Left kidney (tissue), 2 donors: Measurements from ENCODE around the gene OLFML3. TPM values are rescaled to one million over a fixed set of nuclear protein-coding genes. Genes with fewer than 3 reads are reported as not detected.

Experiments used
- DNase-seq: peaks from one replicate; pipeline ENCODE4 v3.0.0-alpha.2; 2013
- polyA plus RNA-seq: library from polyadenylated mRNA; unstranded; fragments of 120-200 nt; gene quantifications from one replicate; pipeline ENCODE4 v1.2.1, GENCODE V29; 2013; ENCODE audit not compliant: insufficient read length

OLFML3 gene
- polyA plus RNA-seq, 1 donor = 131 TPM

DNA sequence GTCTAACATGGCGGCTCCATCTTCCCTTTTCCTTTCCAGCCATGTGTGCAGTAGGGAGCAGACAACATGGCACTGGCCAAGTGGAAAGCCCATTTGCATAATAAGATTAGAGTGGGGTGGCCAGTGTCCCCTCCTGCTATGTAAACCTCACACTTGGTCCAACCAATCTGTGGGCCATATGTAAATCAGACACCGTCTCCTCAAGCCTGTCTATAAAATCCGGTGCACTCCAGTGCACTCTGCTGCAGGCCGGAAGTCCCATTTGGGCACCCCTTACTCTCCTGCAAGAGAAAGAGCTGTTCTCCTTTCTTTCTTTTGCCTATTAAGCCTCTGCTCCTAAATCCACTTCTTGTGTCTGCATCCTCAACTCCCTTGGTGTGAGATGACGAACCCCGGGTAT is 44.1 kb downstream of the OLFML3 start:
- no peak for DNase-seq

GRCh38 chr1:114024049-114024448 is 44.8 kb downstream of the OLFML3 start:
- DNase-seq = no peak

DNA sequence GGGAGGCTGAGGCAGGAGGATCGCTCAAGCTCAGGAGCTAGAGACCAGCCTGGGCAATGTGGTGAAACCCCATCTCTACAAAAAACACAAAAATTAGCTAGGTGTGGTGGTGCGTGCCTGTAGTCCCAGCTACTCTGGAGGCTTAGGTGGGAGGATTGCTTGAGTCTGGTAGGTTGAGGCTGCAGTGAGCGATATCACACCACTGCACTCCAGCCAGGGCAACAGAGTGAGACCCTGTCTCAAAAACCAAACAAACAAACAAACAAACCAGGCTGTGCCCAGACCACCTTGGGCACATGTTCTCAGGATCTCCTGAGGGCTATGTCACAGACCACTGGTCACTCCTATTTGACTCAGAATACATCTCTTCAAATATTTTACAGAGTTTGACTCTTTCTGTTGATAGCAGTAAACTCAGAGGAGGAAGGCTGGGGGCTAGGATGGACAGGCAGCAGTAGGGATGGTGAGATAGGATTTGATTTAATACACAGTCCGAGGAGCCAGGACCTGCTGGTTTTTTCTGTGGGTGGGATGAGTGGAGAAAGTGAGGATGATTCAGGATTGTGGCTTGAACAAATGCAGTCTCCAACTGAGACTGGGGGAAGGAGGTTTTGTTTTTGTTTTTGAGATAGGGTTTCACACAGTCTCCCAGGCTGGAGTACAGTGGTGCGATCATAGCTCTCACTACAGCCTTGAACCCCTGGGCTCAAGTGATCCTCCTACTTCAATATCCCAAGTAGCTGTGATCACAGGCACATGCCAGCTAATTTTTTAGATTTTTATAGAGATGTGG is 46.5 kb downstream of the OLFML3 start:
- DNase-seq = no peak

- no peak for DNase-seq
Measured at GRCh38 chr1:114026797-114027196, 47.5 kb downstream of the OLFML3 start.

Other genes starting within 250 kb of the OLFML3 start
- 28.1 TPM for gene PHTF1, start 220.0 kb upstream of the OLFML3 start, polyA plus RNA-seq
- 27.9 TPM for gene RSBN1, start 167.0 kb upstream of the OLFML3 start, polyA plus RNA-seq
- 0.57 TPM for gene PTPN22, start 107.8 kb upstream of the OLFML3 start, polyA plus RNA-seq
- 1.4 TPM for gene BCL2L15, start 91.9 kb upstream of the OLFML3 start, polyA plus RNA-seq
- 51.2 TPM for gene AP4B1, start 74.7 kb upstream of the OLFML3 start, polyA plus RNA-seq
- gene DCLRE1B, start 74.1 kb upstream of the OLFML3 start, polyA plus RNA-seq = 12.6 TPM
- 45.5 TPM for gene HIPK1, start 50.1 kb upstream of the OLFML3 start, polyA plus RNA-seq
- gene SYT6, start 174.4 kb downstream of the OLFML3 start, polyA plus RNA-seq = 2.3 TPM